Posterior vena cava (tissue), 2 donors: ENCODE results near the gene WDFY1. TPM values are rescaled to one million over a fixed set of nuclear protein-coding genes. Genes with fewer than 3 reads are reported as not detected.
"Not testable (repeated sequence)": the region's sequence is repeated elsewhere in the genome, so short reads cannot be mapped to it uniquely, and the experiment has no call there.

ENCODE experiments used
- DNase-seq: peaks from one replicate; pipeline ENCODE4 v3.0.0-alpha.2; 2020; ENCODE audit warnings: low spot score
- intact Hi-C, 2 donors: fragments of 100-400 bp; cut with DNase I; formaldehyde crosslinking; loops; one replicate each; pipeline versions ENCODE4 v1.14.1 to v1.14.2; 2022 to 2023
- total RNA-seq, 2 donors: library from RNA; stranded (reverse); fragmentation: NEBNext Ultra II Directional; extraction: Animal tissue kit (Norgen Biotek cat#: 25700); gene quantifications; one replicate each; pipeline ENCODE4 v1.2.1, GENCODE V29; 2021
- donor health status: DM: yes; HTN: yes; CAD: no.
- donor health status: DM: yes; HTN: yes; CAD: no.

The WDFY1 gene
- total RNA-seq, 2 donors from 2014 or later = 43.3 to 44.1 TPM

DNA sequence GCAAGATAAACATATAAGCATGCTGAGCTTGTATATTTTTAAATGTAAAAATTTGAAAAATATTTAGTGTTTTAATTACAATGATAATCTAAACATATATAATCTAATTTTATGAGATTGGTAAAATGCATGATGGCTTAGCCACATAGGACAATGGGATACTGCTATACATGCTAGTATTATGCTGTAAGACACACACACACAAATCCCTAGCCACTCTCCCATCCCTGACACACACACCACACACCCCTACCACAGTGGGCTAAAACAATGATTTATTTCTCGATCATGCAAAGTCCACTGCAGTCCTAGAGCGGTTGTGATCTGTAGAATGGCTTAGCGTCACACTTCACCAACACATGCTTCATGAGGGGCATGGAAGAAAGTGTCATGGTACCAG lies 71.5 kb downstream of the WDFY1 start:
- no peak for DNase-seq

DNA sequence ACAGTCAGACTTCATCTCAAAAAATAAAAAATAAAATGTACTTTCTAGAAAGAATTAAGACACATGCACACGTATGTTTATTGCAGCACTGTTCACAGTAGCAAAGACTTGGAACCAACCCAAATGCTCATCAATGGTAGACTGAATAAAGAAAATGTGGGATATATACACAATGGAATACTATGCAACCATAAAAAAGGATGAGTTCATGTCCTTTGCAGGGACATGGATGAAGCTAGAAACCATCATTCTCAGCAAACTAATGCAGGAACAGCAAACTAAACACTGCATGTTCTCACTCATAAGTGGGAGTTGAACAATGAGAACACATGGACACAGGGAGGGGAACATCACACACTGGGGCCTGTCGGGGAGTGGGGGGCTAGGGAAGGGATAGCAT lies 72.4 kb downstream of the WDFY1 start:
- DNase-seq, intact Hi-C loops: not testable (repeated sequence)

More for the DNA sequence above, 71.5 kb downstream of the WDFY1 start:
- intact Hi-C loops = no loop called here

DNA sequence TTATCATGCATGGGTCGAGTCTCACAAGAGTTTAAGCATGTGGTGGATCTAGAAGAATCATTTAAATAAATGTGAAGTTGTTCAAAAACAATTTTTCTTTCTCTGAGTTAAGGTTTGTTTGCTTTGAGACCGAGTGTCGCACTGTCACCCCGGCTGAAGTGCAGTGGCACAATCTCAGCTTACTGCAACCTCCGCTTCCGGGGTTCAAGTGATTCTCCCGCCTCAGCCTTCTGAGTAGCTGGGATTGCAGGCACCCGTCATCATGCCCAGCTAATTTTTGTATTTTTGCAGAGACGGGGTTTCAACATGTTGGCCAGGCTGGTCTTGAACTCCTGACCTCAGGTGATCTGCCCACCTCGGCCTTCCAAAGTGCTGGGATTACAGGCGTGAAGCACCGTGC lies 73.5 kb downstream of the WDFY1 start:
- intact Hi-C loops, DNase-seq: not testable (repeated sequence)

DNA sequence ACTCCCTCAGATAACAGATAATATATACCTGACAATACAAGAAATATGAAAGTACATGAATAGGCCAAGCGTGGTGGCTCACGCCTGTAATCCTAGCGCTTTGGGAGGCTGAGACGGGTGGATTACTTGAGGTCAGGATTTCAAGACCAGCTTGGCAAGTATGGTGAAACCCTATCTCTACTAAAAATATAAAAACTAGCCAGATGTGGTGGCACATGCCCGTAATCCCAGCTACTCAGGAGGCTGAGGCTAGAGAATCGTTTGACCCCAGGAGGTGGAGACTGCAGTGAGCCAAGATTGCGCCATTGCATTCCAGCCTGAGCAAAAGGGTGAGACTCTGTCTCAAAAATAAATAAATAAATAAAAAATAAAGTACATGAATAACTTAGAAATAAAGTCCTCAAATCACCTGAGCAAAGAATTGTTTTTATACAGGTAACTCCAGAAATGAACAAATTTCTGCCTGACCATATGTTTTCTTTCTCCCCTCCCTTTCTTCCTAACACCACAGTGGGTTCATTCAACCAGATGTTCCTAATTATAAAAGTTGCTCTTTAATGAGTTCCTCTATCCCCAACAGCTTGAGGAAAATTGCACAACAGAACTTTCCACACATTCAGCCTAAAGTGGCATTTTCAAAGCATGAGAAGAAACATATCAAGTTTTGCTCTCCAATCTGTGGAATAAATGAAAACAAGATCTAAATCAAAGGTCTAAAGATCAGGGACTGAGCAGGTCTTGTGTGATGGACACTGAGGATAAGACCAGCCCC lies 74.1 kb downstream of the WDFY1 start:
- no peak for DNase-seq
- intact Hi-C loops = no loop called here

DNA sequence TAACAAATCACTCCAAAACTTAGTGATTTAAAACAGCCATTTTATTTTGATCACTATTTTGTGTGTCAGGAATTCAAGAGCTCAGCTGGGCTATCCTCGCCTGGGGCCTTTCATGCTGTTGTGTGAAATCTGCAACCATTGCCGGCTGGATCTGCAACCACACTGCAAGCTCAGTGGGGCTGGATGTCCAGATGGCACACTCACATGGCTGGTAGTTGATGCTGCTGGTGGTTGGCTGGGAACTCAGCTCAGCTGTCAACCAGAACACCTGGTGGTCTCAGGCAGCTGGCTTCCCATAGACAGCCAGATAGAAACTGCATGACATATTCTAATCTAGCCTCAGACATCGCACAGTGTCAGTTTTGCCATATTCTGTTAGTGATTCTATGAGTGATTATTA lies 77.1 kb downstream of the WDFY1 start:
- intact Hi-C loops = no loop called here
- DNase-seq = no peak

DNA sequence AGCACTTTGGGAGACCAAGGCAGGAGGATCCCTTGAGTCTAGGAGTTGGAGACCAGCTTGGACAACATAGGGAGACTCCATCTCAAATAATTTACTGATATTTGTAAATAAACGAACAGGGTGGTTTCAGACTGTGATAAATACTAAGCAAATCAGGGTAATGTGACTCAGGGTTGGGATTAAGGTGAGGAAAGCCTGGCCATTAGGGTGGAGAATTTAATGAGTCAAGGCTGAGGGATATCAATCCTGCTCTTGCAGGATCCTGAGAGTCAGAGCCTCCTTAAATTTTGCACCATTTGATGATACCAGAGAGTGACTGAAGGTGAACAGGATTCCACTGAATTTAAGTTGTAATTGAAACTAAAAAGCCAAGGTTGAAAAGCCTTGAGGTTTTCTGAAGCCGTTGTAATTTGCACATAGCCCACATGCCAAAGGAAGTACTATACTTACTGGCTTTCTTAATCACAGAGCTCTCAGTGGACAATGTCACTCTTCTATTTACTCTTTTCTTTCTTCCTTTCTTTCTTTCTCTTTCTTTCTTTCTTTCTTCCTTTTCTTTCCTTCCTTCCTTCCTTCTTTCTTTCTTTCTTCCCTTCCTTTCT lies 79.1 kb downstream of the WDFY1 start:
- DNase-seq = no peak
- intact Hi-C loops = no loop called here

DNA sequence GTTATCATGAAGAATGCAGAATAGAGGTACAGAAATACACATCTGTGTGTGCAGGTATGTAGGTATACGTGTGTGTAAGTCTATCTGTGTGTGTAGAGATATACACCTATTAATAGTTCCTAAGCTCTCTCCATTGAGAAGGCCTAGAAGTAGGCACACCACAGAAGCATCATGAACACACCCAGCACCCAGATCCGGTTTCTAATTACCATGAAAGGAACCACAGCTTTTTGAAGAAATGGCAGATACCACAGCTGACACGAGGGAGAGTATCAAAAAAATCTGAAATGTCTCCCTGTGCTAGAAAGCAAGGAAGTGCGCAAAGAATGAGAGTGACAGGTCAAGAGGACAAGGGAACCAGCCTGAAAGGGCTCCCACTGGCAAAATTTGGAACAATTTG lies 80.0 kb downstream of the WDFY1 start:
- DNase-seq = no peak
- intact Hi-C loops = no loop called here

DNA sequence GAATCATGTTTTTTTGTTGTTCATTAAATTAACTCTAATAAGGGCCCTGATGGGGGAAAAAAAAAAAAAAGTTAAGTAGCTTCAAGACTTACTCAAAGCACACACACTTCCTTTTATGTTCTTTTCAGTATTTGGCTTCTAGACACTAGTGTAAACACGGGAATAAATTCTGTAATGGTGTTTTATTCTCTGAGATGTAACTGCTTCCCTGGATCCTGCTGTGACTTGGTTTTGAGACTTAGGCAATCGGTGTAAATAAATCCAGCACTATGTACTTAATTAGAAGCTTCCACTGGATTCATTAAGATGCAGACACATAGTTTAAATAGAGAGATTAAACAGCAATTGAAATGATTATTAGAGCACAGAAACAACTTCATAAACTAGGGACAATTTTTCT lies 81.6 kb downstream of the WDFY1 start:
- no peak for DNase-seq
- intact Hi-C loops = loop anchor here in 1 of 2 donors (5.0 kb wide), 2 partner anchors 186 to 326 kb away; no protein-coding TSS in a partner anchor

DNA sequence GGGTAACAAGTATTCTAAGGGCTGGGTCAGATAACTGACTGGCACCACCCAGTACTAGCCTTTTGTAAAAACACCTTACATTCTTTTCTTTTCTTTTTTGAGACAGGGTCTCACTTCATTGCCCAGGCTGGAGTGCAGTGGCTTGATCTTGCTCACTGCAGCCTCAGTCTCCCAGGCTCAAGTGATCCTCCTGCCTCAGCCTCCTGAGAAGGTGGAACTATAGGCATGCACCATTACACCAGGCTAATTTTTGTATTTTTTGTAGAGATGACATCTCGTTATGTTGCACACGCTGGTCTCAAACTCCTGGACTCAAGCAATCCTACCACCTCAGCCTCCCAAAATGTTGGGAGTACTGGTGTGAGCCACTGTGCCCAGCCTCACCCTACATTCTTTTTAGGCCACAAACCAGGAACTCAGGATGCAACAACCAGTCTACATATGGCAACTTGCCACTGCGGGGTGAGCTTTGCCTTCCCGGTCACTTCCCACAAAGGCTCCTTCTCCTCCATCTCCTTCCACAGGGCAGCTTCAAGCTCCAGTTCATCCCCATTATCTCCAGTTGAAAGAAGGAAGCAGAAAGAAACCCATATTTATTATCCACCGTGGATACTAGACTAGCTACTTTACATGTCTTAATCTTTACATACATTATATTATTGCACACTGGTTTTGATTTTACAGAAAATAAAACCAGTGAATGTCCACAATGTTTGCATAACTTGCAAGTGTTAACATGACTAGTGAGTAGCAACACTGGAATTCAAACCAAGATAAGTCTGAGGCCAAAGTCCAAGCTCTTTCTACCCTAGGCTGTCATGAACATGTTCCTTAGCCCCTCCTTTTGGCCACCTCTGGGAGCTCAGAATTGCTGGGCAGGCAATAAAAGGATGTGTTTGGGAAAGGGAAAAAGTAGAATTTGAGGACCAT lies 84.1 kb downstream of the WDFY1 start:
- DNase-seq = no peak
- intact Hi-C loops = loop anchor here in 1 of 2 donors (5.0 kb wide), 2 partner anchors 184 to 324 kb away; no protein-coding TSS in a partner anchor

DNA sequence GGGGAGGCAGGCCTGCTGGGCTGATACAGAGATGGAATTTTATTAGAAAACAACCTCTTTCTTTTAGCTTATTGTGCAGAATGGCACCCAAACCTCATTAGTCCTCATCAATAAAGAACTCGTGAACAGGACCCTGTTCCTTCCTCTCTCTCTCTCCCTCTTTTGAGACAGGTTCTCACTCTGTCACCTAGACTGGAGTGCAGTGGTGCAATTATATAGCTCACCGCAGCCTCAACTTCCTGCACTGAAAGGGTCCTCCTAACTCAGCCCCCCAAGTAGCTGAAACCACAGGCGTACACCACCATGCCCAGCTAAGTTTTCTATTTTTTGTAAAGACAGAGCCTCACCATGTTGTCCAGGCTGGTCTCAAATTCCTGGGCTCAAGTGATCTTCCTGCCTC lies 86.1 kb downstream of the WDFY1 start:
- DNase-seq = no peak
- intact Hi-C loops = no loop called here

DNA sequence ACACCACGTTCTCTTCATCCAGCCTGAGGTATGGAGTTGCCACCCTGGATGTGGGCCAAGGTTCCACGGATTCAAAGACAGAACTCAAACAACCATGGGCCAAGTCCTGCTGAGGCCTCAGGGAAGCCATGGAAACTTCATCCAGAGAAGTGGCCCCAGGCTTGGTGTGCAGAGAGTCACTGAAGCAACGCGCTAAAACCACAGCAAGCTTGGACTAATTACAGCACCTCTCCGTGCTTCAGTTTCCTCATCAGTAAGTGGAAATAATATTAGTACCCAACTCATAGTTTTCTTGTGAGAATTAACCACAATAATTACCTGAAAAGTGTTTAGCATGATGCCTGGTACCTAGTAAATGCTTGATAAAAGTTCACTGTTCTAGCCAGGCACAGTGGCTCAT lies 88.6 kb downstream of the WDFY1 start:
- no peak for DNase-seq
- intact Hi-C loops = no loop called here

DNA sequence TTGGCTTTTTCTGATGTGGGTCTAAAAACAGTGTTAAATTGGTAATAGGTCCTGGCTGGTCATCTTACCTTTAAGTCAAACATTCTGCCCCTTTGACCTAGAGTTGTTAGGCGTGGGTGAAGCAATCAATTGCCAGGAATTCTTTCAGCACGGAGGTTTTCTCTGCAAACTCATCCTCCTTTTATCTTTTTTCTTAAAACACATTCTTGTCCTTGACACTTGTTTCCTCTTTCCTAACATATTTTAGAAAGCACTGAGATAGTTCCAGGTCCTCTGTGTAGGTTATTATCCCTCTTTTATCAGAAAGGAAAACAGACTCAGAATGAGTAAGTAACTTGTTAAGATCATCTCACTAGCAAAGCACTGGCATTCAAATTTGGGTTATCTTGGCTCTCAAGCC lies 89.1 kb downstream of the WDFY1 start:
- intact Hi-C loops = no loop called here
- DNase-seq = no peak

DNA sequence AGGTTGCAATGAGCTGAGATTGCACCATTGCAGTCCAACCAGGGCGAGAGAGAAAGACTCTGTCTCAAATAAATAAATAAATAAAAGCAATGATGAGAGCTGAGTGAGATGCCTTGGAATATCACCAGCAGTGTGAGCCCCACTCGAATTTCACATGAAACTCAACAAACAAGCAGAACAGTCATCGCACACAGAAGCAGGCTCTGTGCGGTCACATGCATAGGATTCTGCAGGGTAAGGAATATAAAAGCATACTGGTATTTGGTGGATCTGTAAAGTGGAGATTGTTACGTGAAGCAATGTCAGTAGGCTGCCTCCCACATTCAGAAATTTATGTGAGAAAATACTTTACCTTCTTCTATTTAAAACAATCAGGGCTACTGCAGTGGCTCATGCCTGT lies 89.7 kb downstream of the WDFY1 start:
- DNase-seq = no peak
- intact Hi-C loops = no loop called here

DNA sequence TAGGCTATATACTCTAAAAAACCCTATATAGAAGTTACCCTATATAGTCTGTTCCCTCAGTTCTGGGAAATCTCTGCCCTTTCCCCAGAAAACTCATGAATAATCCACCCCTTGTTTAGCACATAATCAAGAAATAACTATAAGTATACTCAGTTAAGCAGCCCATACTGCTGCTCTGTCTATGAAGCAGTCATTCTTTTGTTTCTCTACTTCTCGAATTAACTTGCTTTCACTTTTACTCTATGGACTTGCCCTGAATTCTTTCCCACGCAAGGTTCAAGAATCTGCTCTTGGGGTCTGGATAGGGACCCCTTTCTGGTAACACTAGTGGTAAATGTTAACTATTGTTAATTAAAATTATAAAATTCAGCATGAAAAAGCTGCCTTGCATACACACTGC lies 90.4 kb downstream of the WDFY1 start:
- no peak for DNase-seq
- intact Hi-C loops = no loop called here

DNA sequence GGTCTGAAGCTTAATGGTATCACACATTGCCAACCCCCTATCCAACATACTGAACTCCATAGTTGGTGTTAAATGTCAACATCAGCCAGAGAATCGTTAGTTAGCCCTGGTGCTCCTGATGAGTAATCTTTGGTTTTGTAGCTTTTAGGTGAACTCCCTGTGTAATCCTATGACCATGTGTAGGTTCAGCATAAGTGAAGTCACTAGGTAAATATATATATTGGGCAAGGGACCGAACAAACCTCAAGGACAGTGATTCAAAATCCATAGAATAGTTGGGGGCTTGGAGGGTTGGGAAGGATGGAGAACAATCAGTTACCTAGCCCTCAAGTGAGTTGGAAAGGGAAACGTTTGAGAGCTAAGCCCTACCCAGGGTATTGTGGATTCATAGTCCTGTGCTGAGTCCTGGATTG lies 91.7 kb downstream of the WDFY1 start:
- intact Hi-C loops = no loop called here
- no peak for DNase-seq

DNA sequence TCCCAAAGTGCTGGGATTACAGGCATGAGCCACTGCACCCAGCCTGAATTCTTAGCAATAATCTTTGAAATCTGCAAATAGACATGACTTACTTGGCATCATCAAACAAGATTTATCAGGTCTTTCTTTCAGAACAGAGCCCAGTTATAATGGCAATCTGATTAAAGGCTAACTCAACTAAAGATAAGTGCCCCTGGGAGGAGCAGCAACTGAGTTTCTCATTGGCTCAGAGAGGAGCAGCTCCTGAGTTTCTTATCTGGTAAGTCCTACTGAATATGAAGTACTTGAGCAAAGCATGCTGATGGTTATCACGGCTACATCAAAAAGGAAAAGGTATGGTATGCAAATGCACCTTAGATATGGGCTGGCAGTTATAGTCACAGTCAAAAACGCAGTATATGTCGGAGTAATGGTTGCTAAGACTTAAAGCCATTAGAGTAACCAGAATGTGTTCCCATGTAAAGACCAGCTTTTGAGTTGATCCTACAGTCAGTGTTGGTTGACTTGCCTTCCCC lies 92.8 kb downstream of the WDFY1 start:
- intact Hi-C loops = no loop called here
- no peak for DNase-seq

DNA sequence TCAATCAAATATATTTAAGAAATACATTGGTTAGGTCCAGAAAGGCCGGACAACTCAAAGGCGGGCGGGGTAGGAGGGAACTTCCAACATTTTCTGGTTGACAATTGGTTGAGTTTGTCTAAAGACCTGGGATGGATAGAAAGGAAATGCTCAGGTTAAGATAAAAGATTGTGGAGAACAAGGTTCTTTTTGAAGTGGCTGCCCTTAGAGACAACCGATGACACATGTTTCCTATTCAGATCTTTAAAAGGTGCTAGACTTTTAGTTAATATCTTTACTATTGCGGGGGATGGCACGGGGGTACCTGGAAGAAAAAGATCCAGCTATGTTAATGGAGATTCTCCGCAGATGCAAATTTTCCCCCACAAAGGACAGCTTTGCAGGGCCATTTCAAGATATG lies 97.7 kb downstream of the WDFY1 start:
- no peak for DNase-seq
- intact Hi-C loops = no loop called here

DNA sequence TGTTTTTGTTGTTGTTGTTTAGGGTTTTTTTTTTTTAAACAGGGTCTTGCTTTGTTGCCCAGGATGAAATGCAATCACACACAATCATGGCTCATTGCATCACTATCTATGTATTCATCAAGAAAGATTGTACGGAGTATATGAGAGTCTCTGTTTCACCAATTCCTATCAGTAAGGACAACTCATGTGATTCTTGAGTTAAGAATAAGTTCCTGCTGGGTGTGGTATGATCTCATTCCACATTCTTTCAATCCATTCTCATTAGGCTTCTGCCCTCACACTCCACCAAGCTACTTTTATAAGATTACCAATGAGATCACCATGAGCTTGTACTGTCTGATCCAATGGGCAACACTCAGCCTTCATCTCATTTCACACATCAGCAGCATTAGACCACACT lies 98.6 kb downstream of the WDFY1 start:
- DNase-seq = no peak
- intact Hi-C loops = no loop called here

DNA sequence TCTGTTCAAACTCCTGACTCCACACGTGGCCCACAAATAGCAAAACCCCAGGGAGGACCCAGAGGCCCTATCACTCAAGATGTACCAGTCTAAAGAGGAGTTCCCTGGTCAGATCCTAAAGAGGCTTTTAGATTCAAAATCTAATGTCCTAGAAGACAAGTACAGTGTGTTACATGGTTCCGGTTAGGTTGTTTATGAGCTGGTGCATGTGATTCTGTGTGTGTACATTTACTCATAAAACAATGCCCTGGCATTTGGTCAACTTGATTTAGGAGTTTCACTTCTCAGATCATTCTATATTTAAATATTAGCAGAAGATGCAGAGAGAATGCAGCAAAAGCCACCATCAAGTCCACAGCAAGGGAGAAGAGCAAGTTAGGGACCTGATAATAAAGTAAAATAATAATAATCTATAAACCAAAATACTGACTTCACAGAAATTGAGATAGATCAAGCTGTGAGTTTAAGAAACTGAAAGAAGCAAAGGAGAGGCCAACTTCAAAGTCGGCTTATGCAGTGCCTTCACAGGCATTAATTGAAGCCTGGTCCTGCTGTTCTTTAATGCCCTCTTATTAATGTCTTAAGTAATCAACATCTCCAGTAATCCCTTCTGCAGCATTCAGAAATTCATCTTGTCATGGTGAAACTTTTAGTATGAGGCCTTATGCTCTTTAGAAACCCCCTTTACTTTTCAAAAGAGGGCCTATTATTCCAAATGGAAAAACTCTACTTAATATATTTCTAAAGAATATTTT lies 103.5 kb downstream of the WDFY1 start:
- intact Hi-C loops = no loop called here
- DNase-seq = no peak
